ENCODE data around the gene KIF7.

GRCh38 chr15:89681146-89681545 lies 25.9 kb upstream of the KIF7 start:
- TF ChIP-seq EZH2phosphoT487 (IDR thresholded peaks at IDR 0.05) (no peak), CTCF (IDR thresholded peaks at IDR 0.05) (no peak), EZH2 (IDR thresholded peaks at IDR 0.05) (no peak)
